RWPE1 (cell line): ENCODE measurements around the gene COIL.
A peak's percentile ranks its signal among the peaks of the same experiment; 100 is the strongest.

ENCODE experiments used
- CTCF ChIA-PET: fragments of 350-600 bp; sonication (Branson Sonifier 250); formaldehyde crosslinking; extraction: SDS; loops from one replicate; lab custom pipeline; 2021; lab: Yijun Ruan, JAX
- POLR2A ChIA-PET: fragments of 400-600 bp; formaldehyde crosslinking; extraction: SDS; loops from one replicate; lab custom pipeline; 2020; ENCODE audit warnings: antibody characterized with exemption; ENCODE audit not compliant: low non-redundant PET; lab: Yijun Ruan, JAX
- DNase-seq: peaks from one replicate; pipeline ENCODE4 v3.0.0; 2012; ENCODE audit warnings: low spot score
- H3K27ac ChIP-seq: fragments of 450-650 bp; 2 replicates; pipeline ENCODE4 v1.5.1; 2017
- CTCF ChIP-seq: fragments of 450-650 bp; conservative IDR thresholded peaks from 2 replicates; pipeline ENCODE4 v1.5.1; 2017; ENCODE audit warnings: low read depth, mild to moderate bottlenecking

The COIL gene

GRCh38 chr17:56919717-56920116 lies 41.1 kb downstream of the COIL start:
- no peak for DNase-seq
- TF ChIP-seq CTCF = no peak
- POLR2A ChIA-PET = no interaction called here
- CTCF ChIA-PET = no interaction called here
- no peak overlapping the region for H3K27ac ChIP-seq

- POLR2A ChIA-PET = no interaction called here
- no peak for DNase-seq
These were observed 41.9 kb downstream of the COIL start for GRCh38 chr17:56918916-56919315.

GRCh38 chr17:56917559-56918296 lies 43.1 kb downstream of the COIL start:
- CTCF ChIA-PET = no interaction called here
- POLR2A ChIA-PET = no interaction called here

More at GRCh38 chr17:56918916-56919315, 41.9 kb downstream of the COIL start:
- no peak overlapping the region for H3K27ac ChIP-seq
- CTCF ChIA-PET = no interaction called here
- no peak for TF ChIP-seq CTCF

GRCh38 chr17:56914581-56915273 lies 46.1 kb downstream of the COIL start:
- TF ChIP-seq CTCF = no peak
- DNase-seq = no peak
- ChIA-PET POLR2A (interaction anchor here (0.6 kb wide), 1 partner anchor 37 kb away, joined by 4 read pairs; no protein-coding TSS in a partner anchor), CTCF (no interaction called here)
- peak overlapping the region; percentile 84 for H3K27ac ChIP-seq

More at GRCh38 chr17:56917559-56918296, 43.1 kb downstream of the COIL start:
- TF ChIP-seq CTCF = no peak
- no peak overlapping the region for H3K27ac ChIP-seq
- DNase-seq = no peak

- no peak for TF ChIP-seq CTCF
- ChIA-PET POLR2A (interaction anchor here (0.6 kb wide), 1 partner anchor 1633 kb away, joined by 6 read pairs; no protein-coding TSS in a partner anchor), CTCF (interaction anchor here (0.6 to 0.8 kb wide), 2 partner anchors 11 to 47 kb away, joined by 4 read pairs; partner anchors contain the start of gene COIL)
- DNase-seq = peak; percentile 96
- H3K27ac ChIP-seq = peak within 1 kb of the TSS; percentile 84
These were observed 46.8 kb downstream of the COIL start, which contains the start of gene TRIM25 for GRCh38 chr17:56913867-56914580. TRIM25 (minus strand) TSS chr17:56914049; CDS start chr17:56913988, 61 bp downstream.
